DMS 273 treated with DMSO at 0.1 percent for 48 hours (cell line): Measurements from ENCODE around the gene MAGI1.

Source experiments
- DNase-seq: peaks from one replicate; lab custom pipeline; 2025; lab: John Stamatoyannopoulos, UW

The MAGI1 gene

DNA sequence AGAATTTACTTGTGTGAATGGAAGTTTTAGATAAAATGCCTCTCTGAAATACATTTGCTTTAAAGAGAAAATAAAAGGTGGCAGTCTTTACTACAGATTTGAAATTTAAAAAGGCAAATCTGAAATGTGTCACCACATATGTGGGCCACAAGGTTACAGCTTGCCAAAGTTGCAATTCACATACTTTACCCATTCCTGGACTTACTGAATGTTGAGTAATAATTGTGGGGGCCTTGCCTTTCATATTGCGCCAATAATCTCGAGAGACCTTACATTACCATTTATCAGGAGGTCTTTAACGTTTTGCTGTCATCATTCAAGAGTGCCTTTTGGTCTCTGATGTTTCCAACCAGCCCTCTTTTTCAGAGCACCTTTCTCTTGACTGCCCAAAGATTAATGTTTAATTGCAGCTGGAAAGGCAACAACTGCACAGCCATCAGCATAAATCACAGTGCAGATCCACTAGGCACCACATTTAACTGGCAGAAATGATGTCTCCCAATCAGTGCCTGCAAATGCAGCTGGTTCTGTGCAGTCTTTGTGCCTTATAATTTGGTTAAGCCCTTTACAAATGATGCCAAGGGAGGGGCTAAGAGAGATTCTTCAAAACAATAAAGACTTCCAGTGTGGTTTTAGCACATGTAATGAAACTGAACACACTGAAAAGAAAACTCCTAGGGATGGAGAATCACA lies 206.8 kb downstream of the MAGI1 start:
- DNase-seq: no peak

GRCh38 chr3:65830948-65831732 lies 207.6 kb downstream of the MAGI1 start:
- DNase-seq: no peak

GRCh38 chr3:65829228-65829627 lies 209.5 kb downstream of the MAGI1 start:
- DNase-seq: no peak

GRCh38 chr3:65828706-65829105 lies 210.0 kb downstream of the MAGI1 start:
- DNase-seq: no peak

GRCh38 chr3:65827076-65827475 lies 211.6 kb downstream of the MAGI1 start:
- DNase-seq: no peak

- DNase-seq: no peak
These were observed 214.6 kb downstream of the MAGI1 start for GRCh38 chr3:65824166-65824565.

DNA sequence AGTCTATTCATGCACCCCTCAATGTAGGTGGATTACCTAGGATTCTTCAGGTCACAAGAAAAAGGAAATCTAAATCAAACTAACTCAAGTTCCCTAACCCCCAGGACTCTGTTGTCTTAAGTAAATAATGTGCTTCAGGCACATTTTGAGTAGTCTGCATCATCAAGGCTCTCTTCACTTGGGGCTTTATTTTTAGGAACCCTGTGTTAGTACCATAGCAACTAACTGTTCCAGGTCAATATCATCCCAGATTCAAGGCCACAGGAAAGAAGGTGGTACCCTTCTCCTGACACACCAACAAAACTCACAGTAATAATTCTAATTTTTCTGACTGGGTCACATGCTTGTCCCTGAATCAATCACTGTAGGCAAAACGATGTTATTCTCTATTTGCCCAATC lies 218.1 kb downstream of the MAGI1 start:
- no peak for DNase-seq

- DNase-seq: no peak
These were observed 218.8 kb downstream of the MAGI1 start for GRCh38 chr3:65819896-65820295.

- DNase-seq: no peak
These were observed 221.1 kb downstream of the MAGI1 start for GRCh38 chr3:65817553-65818126.

DNA sequence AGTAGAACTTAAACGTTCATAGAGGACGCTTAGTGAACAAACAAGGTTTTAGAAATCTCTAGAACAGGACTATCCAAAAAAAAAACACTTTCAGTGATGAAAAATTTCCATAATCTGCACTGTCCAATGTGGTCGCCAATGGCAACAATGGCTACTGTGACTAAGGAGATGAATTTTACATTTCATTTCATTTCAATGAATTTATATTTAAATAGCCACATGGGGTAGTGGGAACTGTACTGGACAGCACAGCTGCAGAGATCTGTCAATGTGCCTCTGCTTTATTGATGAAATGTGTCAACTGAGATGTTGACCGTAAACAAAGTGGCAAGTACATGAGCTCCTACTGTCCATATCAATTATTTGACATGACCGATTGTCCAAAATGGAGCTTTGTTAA lies 222.5 kb downstream of the MAGI1 start:
- DNase-seq: no peak

DNA sequence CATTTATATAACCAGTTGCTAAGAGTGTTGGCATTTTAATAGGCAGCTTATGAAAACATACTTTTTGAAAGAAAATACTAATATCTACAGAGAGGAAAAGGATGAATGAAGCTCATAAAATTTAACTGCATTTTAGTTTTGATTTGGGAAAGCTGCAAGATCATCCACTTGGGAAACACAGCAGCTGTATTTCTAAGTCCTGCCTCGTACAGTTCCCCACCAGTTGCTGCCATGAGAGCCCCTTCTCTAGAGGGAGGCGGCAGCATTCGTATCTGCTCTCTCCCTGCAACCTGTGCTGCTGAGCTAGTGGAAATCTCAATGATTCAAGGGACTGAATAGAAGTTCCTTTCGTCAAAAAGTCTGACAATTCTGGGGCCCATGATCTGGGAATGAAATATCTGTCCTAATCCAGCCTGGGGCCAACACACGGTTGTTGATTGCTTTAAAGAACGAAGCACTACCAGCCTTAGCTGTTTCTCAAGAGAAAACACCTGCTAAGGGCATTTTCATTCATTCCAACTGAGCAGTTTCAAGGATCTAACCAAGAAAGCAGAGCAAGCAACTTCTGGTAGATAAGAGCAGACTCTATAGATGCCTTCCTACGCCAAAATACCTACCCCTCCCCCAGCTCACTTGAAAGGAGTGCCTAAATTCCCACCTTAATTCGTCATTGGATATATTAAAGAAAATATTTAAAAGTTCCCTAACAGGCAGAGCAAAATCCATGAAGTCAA lies 223.7 kb downstream of the MAGI1 start:
- DNase-seq: no peak

DNA sequence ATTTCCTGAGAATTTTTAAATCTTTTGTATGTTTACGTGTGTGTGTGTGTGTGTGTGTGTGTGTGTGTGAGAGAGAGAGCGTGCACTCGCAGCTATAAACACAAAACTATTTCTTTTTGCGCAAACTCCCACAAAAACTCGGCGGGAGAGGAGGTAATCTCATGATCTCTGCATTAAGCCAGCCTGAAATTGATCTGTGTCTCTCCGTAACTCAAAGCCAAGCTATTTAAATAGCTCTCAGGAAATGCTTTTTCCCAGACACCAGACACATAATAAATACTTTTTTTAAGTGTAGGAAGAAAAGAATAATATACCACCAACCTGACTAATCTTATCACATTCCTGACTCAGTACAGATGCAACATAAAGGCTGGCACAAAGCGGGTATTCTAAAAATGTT lies 226.8 kb downstream of the MAGI1 start:
- no peak for DNase-seq

- no peak for DNase-seq
These were observed 227.5 kb downstream of the MAGI1 start for GRCh38 chr3:65811086-65811761.

DNA sequence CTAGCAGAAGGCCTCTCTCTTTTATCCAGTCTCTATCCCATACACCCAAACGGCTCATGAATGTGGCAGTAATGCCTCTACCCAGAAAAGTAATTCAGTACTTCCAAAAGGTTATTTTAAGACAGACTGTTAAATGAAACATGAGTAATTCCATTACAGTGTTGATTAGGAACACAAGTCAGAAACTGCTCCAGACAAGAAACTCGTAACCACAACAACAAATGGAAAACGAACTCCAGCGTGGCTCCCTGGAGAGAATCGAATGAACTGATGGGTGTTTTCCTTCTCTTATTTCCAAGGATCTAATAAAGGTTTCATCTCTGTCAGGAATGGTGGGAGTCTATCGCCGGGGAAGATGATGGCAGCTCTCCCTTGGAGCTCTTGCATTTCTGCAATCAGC lies 228.4 kb downstream of the MAGI1 start:
- no peak for DNase-seq

DNA sequence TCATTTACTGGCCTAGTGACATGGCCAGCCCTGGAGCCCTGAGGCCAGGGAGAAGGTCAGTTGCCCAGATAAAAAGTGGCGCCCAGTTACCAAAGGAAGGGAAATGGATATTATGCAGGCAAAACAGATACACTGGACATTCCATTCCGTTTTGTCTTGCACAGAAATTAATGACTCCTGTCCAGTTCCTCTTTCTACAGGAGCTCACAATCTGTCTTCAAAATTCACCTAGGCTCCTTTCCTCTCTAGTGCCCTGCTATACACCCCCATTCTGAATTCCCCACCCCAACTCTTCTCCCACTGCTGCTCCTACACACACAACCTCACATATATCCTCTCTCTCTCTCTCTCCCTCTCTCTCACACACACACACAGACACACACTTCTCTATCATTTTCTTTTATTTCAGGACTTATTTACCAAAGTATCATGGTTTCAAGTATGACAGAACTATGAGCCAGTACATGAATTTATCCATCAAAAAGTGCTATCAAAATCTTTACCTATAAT lies 229.0 kb downstream of the MAGI1 start:
- DNase-seq: no peak

GRCh38 chr3:65808824-65809223 lies 229.9 kb downstream of the MAGI1 start:
- no peak for DNase-seq

- DNase-seq: no peak
These were observed 230.3 kb downstream of the MAGI1 start for GRCh38 chr3:65808407-65808806.

DNA sequence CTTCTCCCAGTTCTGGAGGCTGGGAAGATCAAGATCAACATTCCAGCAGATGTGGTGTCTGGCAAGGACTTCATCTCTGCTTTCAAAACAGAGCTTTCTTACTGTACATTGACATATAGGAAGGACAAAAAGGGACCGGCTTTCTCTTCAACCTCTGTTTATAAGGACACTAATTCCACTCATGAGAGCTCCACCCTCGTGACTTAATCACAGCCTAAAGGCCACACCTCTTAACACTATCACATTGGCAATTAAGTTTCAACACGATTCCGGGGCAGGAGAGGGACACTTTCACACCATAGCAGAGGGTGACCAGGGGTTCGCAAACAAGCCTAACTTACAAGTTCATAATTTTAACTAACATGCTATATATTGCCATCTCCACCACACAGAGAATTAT lies 231.5 kb downstream of the MAGI1 start:
- no peak for DNase-seq

GRCh38 chr3:65806600-65806999 lies 232.1 kb downstream of the MAGI1 start:
- DNase-seq: no peak

DNA sequence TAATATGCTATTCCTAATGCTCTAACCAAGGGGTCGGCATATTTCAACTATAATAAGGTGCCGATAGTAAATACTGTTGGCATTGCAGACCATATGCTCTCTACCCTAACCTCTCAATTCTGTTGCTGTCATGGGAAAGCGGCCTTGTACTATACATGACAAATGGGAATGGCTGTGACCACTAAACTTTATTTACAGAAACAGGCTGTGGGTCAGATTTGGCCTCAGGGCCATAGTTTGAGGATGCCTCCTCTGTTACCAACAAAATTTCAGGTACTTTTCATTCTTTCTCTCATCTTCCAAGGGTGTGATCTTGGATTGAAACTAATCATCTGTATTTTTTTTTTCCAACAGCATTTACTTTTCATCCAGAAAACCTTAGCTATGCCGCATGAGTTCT lies 242.0 kb downstream of the MAGI1 start:
- no peak for DNase-seq

GRCh38 chr3:65795166-65795565 lies 243.6 kb downstream of the MAGI1 start:
- no peak for DNase-seq
